ENCODE results near the gene SCN2B. TPM values are rescaled to one million over a fixed set of nuclear protein-coding genes. Genes with fewer than 3 reads are reported as not detected.

The SCN2B gene
- total RNA-seq, 1 donor from 2014 or later, result 24.9 TPM

DNA sequence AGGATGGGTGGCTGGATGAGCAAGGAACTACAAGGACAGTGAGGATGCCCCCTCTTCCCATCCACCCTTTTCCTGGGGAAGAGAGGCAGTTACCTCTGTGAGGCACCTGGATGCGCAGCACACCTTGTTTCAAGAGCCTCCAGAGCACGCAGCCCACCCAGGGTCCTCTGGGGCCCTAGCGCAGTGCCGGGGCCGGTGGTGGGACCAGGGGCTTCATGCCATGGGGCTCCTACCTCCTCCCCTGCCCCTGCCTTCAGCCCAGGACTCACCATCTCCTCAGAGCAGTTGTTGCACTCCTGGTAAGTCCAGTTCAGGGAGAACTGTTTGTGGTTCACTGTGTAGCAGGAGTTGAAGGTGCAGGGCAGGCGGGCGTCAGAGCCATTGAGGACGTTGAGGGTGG is 8.1 kb downstream of the SCN2B start:
- Histone ChIP-seq H3K27me3 (ENCODE audit: low read depth) (peaks cover 4% of the 10 kb centered on the region), H3K27ac (replicated peaks) (no peak overlapping the region), H3K9me3 (replicated peaks) (no peaks in the 10 kb centered on the region), H3K4me1 (peaks cover 47% of the 10 kb centered on the region), H3K4me3 (no peak overlapping the region), H3K36me3 (peaks cover 10% of the 10 kb centered on the region)
- intact Hi-C loops (cut with micrococcal nuclease), result no loop called here
- TF ChIP-seq, protein P1, sequence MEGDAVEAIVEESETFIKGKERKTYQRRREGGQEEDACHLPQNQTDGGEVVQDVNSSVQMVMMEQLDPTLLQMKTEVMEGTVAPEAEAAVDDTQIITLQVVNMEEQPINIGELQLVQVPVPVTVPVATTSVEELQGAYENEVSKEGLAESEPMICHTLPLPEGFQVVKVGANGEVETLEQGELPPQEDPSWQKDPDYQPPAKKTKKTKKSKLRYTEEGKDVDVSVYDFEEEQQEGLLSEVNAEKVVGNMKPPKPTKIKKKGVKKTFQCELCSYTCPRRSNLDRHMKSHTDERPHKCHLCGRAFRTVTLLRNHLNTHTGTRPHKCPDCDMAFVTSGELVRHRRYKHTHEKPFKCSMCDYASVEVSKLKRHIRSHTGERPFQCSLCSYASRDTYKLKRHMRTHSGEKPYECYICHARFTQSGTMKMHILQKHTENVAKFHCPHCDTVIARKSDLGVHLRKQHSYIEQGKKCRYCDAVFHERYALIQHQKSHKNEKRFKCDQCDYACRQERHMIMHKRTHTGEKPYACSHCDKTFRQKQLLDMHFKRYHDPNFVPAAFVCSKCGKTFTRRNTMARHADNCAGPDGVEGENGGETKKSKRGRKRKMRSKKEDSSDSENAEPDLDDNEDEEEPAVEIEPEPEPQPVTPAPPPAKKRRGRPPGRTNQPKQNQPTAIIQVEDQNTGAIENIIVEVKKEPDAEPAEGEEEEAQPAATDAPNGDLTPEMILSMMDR (IDR thresholded peaks at IDR 0.05; ENCODE audit: borderline replicate concordance), result no peak
- no peak for DNase-seq

DNA sequence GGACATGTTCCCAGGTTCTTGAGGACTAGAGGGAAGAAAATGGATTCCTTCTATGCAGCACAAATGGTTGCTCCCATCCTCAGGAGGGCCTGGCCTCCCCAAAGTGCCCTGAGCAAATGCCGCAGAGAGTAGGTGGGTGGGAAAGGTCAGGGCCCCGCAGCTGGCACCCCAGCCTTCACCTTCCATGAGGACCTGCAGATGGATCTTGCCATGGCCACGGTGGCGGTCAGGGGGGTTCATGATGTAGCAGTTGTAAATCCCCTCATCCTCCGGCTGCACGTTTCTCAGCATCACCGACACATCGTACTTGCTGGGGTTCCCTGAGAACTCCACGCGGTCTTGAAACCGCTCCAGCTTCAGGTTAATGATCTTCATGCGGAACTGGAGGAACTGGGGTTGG is 8.5 kb downstream of the SCN2B start:
- TF ChIP-seq, protein P1 (IDR thresholded peaks at IDR 0.05; ENCODE audit: borderline replicate concordance), result no peak
- Histone ChIP-seq H3K36me3 (peaks cover 10% of the 10 kb centered on the region), H3K4me1 (peaks cover 44% of the 10 kb centered on the region), H3K27me3 (ENCODE audit: low read depth) (peaks cover 4% of the 10 kb centered on the region), H3K4me3 (no peak overlapping the region), H3K9me3 (replicated peaks) (no peaks in the 10 kb centered on the region), H3K27ac (replicated peaks) (no peak overlapping the region)
- no peak for DNase-seq
- intact Hi-C loops (cut with micrococcal nuclease), result no loop called here

DNA sequence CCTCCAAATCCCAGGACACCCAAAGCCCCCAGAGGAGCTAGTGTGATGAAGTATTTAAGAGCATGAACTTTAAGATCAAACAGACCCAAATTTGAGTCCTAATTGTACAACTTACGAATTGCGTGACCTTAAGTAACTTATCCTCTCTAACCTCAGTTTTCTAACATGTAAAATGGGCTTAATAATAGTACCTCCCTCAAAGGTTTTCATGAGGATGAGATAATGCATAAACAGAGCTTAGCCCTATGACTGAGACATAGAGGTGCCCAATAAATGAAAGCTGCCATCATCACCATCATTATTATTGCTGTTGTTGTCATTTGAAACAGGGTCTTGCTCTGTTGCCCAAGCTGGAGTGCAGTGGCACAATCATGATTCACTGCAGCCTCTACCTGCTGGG is 9.2 kb downstream of the SCN2B start:
- intact Hi-C loops (cut with micrococcal nuclease), result no loop called here
- no peaks in the 10 kb centered on the region for H3K9me3 ChIP-seq (replicated peaks)

DNA sequence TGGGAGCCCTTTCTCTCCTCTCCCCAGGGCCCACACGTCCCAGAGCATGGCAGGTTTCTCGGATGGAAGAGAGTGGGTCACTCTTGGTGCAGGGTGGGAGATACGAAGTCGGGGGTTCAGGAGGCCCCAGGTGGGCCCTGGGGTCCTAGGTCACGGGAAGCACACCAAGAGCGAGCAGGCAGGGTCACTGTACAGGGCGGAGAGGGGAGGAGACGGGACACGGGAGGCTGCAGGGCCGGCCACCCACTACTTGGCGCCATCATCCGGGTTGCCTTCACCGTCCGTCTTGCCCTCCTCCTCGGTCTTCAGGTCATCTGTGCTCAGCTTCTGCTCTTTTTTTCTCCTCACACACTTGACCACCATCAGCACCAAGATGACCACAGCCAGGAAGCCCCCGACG is 9.8 kb downstream of the SCN2B start:
- TF ChIP-seq, protein P1 (IDR thresholded peaks at IDR 0.05; ENCODE audit: borderline replicate concordance), result no peak
- Histone ChIP-seq H3K4me1 (peaks cover 39% of the 10 kb centered on the region), H3K27me3 (ENCODE audit: low read depth) (peaks cover 4% of the 10 kb centered on the region), H3K9me3 (replicated peaks) (no peaks in the 10 kb centered on the region), H3K27ac (replicated peaks) (no peak overlapping the region), H3K4me3 (no peak overlapping the region), H3K36me3 (peaks cover 10% of the 10 kb centered on the region)
- intact Hi-C loops (cut with micrococcal nuclease), result no loop called here
- no peak for DNase-seq

More for the DNA sequence above, 9.2 kb downstream of the SCN2B start:
- TF ChIP-seq, protein P1 (IDR thresholded peaks at IDR 0.05; ENCODE audit: borderline replicate concordance), result no peak
- Histone ChIP-seq H3K36me3 (peaks cover 10% of the 10 kb centered on the region), H3K4me1 (peaks cover 44% of the 10 kb centered on the region), H3K27me3 (ENCODE audit: low read depth) (peaks cover 4% of the 10 kb centered on the region), H3K4me3 (no peak overlapping the region), H3K27ac (replicated peaks) (no peak overlapping the region)
- DNase-seq, result no peak

DNA sequence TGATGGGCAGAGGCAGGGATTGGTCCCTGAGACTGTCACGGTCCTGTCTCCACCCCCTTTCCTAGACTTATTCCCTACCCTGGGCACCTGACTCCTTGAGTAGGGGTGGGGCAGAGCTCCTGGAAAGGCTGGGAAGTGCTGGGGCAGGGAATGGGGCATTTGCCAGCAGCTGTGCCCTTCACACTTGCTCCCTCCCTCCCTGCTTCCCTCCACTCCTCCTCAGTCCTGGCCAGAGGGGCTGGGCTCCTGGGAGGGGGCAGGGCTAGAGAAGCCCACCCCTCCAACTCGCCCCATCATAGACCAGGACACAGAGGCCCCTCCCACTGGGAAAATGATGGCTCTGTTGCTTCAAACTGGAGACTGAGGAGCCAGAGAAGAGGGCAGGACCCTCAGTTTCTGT is 11.6 kb downstream of the SCN2B start:
- intact Hi-C loops (cut with micrococcal nuclease), result no loop called here
- Histone ChIP-seq H3K27ac (replicated peaks) (no peak overlapping the region), H3K27me3 (ENCODE audit: low read depth) (no peaks in the 10 kb centered on the region), H3K4me3 (no peak overlapping the region), H3K36me3 (peaks cover 10% of the 10 kb centered on the region), H3K9me3 (replicated peaks) (no peaks in the 10 kb centered on the region), H3K4me1 (peaks cover 22% of the 10 kb centered on the region)
- DNase-seq, result no peak
- TF ChIP-seq, protein P1 (IDR thresholded peaks at IDR 0.05; ENCODE audit: borderline replicate concordance), result no peak

DNA sequence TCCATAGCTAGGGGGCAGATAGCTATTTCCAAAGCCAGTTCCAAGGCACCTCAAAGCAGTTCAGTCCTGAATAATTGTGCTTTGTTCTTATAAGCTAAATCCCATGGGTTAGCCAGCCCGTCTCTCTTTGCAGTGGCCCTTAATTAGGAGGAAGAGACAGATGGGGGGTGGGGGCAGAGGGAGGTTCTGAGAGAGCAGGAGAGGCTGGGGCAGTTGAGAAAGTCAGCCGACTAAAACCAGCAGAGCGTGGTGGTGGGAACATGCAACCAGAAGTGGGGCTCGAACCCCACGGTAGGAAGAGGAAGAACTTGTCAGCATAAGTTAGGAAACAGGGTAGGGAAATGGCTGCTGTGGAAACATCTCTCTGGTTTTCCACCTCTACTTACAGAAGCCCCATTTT is 12.9 kb downstream of the SCN2B start:
- TF ChIP-seq, protein P1 (IDR thresholded peaks at IDR 0.05; ENCODE audit: borderline replicate concordance), result no peak
- no peaks in the 10 kb centered on the region for H3K27me3 ChIP-seq (ENCODE audit: low read depth)
- H3K27ac ChIP-seq (replicated peaks), result no peak overlapping the region
- no peak for DNase-seq
- H3K4me3 ChIP-seq, result no peak overlapping the region
- H3K36me3 ChIP-seq, result peaks cover 10% of the 10 kb centered on the region
- no peaks in the 10 kb centered on the region for H3K9me3 ChIP-seq (replicated peaks)
- intact Hi-C loops (cut with micrococcal nuclease), result no loop called here
- H3K4me1 ChIP-seq, result peaks cover 8% of the 10 kb centered on the region
